Thoracic aorta (tissue), 2 donors: ENCODE measurements around the gene NTF3. TPM values are rescaled to one million over a fixed set of nuclear protein-coding genes. Genes with fewer than 3 reads are reported as not detected.

Source experiments
- ATAC-seq: fragments of 150-250 bp; one replicate; pipeline ENCODE4 v1.8.0; 2017; ENCODE audit warnings: low read depth; ENCODE audit not compliant: insufficient number of reproducible peaks, low FRiP score
- DNase-seq: peaks from one replicate; pipeline ENCODE4 v3.0.0-alpha.2; 2020; ENCODE audit warnings: low spot score
- H3K27ac ChIP-seq, 2 donors: fragments of 200-600 bp; sonication (generic); 1 replicate in 1 of 2; 2 replicates in 1 of 2; pipeline ENCODE4 v1.5.1; 2016; ENCODE audit warnings: mild to moderate bottlenecking in 2 of 2, moderate library complexity in 2 of 2
- H3K27me3 ChIP-seq: fragments of 200-600 bp; sonication (generic); replicated peaks from 2 replicates; pipeline ENCODE4 v1.6.0; 2016; ENCODE audit warnings: mild to moderate bottlenecking; ENCODE audit not compliant: insufficient read depth
- H3K36me3 ChIP-seq: fragments of 200-600 bp; sonication (generic); one replicate; pipeline ENCODE4 v1.5.1; 2016
- H3K4me1 ChIP-seq, 2 donors: fragments of 200-600 bp; sonication (generic); 1 replicate in 1 of 2; 2 replicates in 1 of 2; pipeline versions ENCODE4 v1.5.1 to v1.6.0; 2016; ENCODE audit warnings: low read depth in 2 of 2, mild to moderate bottlenecking in 1 of 2; ENCODE audit not compliant: control insufficient read depth in 1 of 2
- H3K4me3 ChIP-seq: fragments of 200-600 bp; sonication (generic); 2 replicates; pipeline ENCODE4 v1.5.1; 2016; ENCODE audit warnings: mild to moderate bottlenecking
- H3K9me3 ChIP-seq: fragments of 200-600 bp; sonication (generic); 2 replicates; pipeline ENCODE4 v1.5.1; 2016
- total RNA-seq, 2 donors: library from RNA; depleted of rRNA; stranded (reverse); fragments of >200 nt; gene quantifications; one replicate each; pipeline versions ENCODE4 v1.1.0 to v1.2.3, GENCODE V29; 2016
- TF ChIP-seq, protein P1 (sequence below): fragments of 200-600 bp; sonication (generic); IDR thresholded peaks from one replicate; pipeline ENCODE4 v1.5.1; 2019; ENCODE audit warnings: antibody characterized with exemption

Gene NTF3
- total RNA-seq, 2 donors from 2014 or later = 9.9 to 24.4 TPM

GRCh38 chr12:5444520-5444919 is 12.6 kb downstream of the NTF3 start:
- Histone ChIP-seq H3K36me3 (no peaks in the 10 kb centered on the region), H3K4me1 (peaks cover 18 to 64% of the 10 kb centered on the region in 2 donors), H3K9me3 (no peaks in the 10 kb centered on the region), H3K27me3 (no peaks in the 10 kb centered on the region), H3K4me3 (no peak overlapping the region), H3K27ac (no peak overlapping the region)
- TF ChIP-seq, protein P1, sequence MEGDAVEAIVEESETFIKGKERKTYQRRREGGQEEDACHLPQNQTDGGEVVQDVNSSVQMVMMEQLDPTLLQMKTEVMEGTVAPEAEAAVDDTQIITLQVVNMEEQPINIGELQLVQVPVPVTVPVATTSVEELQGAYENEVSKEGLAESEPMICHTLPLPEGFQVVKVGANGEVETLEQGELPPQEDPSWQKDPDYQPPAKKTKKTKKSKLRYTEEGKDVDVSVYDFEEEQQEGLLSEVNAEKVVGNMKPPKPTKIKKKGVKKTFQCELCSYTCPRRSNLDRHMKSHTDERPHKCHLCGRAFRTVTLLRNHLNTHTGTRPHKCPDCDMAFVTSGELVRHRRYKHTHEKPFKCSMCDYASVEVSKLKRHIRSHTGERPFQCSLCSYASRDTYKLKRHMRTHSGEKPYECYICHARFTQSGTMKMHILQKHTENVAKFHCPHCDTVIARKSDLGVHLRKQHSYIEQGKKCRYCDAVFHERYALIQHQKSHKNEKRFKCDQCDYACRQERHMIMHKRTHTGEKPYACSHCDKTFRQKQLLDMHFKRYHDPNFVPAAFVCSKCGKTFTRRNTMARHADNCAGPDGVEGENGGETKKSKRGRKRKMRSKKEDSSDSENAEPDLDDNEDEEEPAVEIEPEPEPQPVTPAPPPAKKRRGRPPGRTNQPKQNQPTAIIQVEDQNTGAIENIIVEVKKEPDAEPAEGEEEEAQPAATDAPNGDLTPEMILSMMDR = no peak
- no peak for DNase-seq
- ATAC-seq = no peak

GRCh38 chr12:5447320-5447719 is 15.4 kb downstream of the NTF3 start:
- Histone ChIP-seq H3K9me3 (no peaks in the 10 kb centered on the region), H3K27ac (no peak overlapping the region), H3K27me3 (no peaks in the 10 kb centered on the region), H3K36me3 (no peaks in the 10 kb centered on the region), H3K4me1 (peaks cover 13 to 47% of the 10 kb centered on the region in 2 donors), H3K4me3 (no peak overlapping the region)
- no peak for ATAC-seq
- no peak for DNase-seq
- TF ChIP-seq, protein P1 = no peak

- no peaks in the 10 kb centered on the region for H3K27me3 ChIP-seq
- peaks cover 22 to 69% of the 10 kb centered on the region in 2 donors for H3K4me1 ChIP-seq
- no peaks in the 10 kb centered on the region for H3K9me3 ChIP-seq
- no peak overlapping the region for H3K4me3 ChIP-seq
- no peaks in the 10 kb centered on the region for H3K36me3 ChIP-seq
- H3K27ac ChIP-seq = no peak overlapping the region
- DNase-seq (no peak), ATAC-seq (no peak)
- TF ChIP-seq, protein P1 = no peak
Observed at GRCh38 chr12:5451251-5451650, 19.3 kb downstream of the NTF3 start.

GRCh38 chr12:5452569-5452968 is 20.7 kb downstream of the NTF3 start:
- Histone ChIP-seq H3K4me3 (no peak overlapping the region), H3K36me3 (no peaks in the 10 kb centered on the region), H3K27ac (no peak overlapping the region), H3K4me1 (peaks cover 32 to 77% of the 10 kb centered on the region in 2 donors), H3K9me3 (no peaks in the 10 kb centered on the region), H3K27me3 (no peaks in the 10 kb centered on the region)
- ATAC-seq (no peak), DNase-seq (no peak)
- TF ChIP-seq, protein P1 = no peak

GRCh38 chr12:5453466-5453865 is 21.6 kb downstream of the NTF3 start:
- Histone ChIP-seq H3K4me3 (no peak overlapping the region), H3K27ac (peak overlapping the region; percentile 28 to 33), H3K9me3 (no peaks in the 10 kb centered on the region), H3K4me1 (peaks cover 33 to 77% of the 10 kb centered on the region in 2 donors), H3K36me3 (no peaks in the 10 kb centered on the region), H3K27me3 (no peaks in the 10 kb centered on the region)
- DNase-seq (no peak), ATAC-seq (no peak)
- TF ChIP-seq, protein P1 = no peak
